T-helper 2 cell (primary cell): ENCODE results near the gene GZMB.
"Not testable (repeated sequence)": the region's sequence is repeated elsewhere in the genome, so short reads cannot be mapped to it uniquely, and the experiment has no call there.

Experiments
- DNase-seq, 5 experiments: peaks; one replicate each; pipeline versions ENCODE4 v3.0.0 to v3.0.0-alpha.2; 2012 to 2022

GZMB gene

DNA sequence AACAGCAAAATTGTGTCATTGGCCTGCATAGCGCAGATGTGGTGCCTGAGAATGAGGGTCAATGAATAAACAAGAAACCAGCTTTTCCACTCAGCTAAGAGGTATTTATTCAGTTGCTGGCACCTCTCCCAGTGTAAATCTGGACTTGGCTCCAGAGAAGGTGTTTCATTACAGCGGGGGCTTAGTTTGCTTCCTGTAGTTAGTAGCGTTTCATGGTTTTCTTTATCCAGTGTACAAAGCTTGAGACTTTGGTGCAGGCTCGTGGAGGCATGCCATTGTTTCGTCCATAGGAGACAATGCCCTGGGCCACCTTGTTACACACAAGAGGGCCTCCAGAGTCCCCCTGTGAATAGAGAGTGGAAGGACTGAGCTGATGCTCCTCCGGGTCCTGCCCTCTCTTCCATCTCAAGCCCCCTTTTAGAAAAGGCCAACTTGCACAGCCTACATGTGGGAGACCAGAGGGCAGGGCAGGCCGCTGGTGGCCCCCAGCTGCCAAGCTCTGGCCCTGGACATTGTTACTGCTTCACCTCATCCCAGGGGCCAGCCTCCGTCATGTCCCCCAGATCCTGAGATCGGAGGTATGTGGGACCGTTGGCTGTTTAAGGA lies 3.0 kb downstream of the GZMB start:
- DNase-seq, result no peak

DNA sequence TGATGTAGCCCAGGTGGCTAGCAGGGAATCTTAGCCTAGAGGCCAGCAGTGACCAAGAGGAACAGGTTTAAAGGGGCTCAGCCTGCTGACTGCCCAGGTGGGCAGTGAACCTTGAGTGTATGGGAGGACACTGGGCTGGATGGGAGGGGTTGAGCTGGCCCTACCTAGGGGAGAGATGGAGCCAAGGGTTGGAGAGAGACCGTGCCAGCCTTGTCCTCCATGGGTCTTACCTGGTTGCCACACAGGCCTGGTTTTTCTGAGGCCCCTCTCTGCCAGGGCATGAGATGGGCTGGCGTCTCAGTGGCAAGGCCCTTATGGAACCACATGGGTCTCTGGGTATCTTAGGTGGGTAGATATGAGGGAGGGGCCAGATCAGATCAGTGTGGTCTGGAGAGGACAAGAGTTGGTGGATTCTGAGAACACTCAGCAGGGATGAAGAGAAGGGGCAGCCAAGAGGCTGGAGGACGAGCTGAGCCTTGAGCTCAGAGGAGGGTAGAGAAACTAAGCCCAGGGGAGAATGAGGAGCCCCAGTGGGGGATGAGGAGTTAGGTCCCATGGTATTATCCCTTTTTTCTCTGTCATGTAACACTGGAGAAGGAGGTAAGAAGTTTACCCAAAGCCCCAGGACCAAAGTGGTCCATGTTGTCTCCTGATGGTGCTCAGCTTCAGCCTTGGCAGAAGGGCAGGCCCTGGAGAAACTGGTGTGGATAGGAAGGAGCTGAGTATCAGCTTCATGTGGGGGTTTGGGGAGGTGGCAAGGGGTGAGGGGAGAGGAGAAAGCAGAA lies 3.7 kb downstream of the GZMB start:
- no peak for DNase-seq

DNA sequence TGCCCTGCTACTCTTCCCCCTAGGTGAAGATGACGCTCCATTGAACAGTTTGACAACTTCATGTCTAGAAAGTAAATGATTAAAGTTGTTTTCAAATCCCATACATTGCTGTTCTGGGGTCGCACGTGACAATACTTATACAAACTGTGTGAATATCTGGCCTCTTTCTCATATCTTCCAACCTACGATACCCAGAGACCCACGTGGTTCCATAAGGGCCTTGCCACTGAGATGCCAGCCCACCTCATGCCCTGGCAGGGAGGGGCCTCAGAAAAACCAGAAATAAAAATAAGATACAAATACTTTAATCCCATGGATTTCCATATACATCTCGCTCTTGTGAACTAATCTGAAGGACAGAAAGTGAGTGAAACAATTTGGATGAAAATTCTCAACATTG lies 4.5 kb downstream of the GZMB start:
- DNase-seq, result no peak

DNA sequence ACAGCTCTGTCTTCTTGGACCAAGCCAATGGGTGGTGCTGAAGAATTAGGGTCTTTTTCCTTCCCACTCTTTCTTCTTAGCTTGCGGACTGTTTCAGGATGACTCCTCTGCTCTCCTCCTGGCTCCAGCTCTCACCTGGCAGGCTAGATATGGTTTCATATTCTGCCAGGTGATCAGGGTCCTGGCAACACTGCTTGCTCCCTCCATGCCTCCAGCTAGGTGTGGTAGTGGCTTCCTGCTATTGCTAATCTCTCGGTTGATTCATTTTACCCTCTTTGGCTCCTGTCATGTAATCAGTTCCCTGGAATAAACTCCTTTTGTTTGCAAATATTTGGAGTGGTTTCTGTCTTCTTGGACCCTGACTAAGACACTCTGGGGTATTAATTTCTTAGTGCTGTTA lies 20.2 kb downstream of the GZMB start:
- DNase-seq, result no peak

DNA sequence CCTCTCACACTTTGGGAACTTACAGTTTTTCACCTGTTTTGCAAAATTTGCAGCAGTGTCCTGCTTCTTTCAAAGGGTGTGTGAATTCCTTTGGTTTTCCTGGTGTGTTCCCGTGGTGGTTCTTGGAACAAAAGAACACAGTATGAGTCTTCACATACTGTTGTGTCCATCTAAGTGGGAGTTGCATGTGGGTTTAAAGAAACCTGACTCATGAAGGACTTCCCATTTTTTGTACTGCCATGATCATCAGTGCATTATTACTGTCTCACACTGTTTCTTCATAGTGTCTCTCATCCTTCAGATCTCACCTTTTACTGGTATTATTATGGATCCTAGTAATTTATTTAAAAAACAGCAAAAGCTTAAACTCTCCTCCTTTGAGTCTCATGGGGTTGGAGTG lies 20.7 kb downstream of the GZMB start:
- DNase-seq, result no peak

DNA sequence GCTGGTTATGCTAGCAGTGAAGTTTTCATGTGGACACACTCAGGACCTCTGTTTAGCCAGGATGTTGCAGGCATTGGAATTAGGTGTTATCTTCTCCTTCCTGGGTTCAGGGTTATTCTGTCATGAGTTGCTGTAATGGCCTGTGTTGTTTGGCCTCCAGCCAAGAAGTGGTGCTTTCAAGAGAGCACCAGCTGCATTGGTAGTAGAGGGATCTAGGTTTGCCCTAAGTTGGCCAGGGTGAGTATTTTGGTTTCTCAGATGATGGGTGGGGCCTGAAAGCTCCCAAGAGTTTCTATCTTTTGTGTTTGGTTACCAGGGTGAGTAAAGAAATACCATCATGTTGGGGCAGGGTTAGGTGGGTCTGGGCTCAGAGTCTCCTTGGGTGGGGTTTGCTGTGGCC lies 21.8 kb downstream of the GZMB start:
- DNase-seq, result no peak

DNA sequence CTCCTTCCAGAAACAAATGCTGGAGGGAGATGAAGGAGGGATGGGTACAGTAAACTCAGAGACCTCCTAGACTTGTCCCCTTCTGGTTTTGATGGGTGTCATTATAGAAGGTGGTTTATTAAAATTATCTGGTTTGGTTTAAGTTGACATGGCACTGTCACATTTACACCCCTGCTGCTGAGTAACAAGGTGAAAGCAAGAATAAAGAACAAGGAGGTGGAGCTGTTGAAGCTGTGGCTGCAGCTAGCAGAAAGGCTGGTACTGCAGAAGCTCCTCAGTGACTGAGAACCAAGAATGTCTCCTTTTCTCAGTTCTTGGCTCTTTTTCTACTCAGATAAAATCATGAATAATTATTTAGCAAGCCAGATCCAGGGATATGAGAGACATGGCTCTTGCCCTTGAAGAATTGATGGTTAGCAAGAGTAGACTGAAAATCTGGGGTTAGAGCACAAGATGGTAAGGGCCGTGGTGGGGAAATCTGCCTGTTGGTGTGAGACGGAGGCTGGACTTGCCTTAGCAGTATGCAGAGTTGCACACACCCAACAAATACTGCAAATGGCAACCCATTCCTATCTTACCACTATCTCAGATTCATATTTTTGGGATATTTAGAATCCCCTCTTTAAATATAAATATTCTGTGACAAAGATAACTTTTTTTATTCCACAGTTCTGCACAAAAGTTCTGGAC lies 24.2 kb downstream of the GZMB start, which contains the start of gene GZMH:
Gene GZMH (minus strand): TSS at position 31 of the 690 bp plus-strand sequence. CDS start 72 bp downstream, outside the sequence.
- peak in 2 of 5 experiments; percentile 24 to 73 for DNase-seq

DNA sequence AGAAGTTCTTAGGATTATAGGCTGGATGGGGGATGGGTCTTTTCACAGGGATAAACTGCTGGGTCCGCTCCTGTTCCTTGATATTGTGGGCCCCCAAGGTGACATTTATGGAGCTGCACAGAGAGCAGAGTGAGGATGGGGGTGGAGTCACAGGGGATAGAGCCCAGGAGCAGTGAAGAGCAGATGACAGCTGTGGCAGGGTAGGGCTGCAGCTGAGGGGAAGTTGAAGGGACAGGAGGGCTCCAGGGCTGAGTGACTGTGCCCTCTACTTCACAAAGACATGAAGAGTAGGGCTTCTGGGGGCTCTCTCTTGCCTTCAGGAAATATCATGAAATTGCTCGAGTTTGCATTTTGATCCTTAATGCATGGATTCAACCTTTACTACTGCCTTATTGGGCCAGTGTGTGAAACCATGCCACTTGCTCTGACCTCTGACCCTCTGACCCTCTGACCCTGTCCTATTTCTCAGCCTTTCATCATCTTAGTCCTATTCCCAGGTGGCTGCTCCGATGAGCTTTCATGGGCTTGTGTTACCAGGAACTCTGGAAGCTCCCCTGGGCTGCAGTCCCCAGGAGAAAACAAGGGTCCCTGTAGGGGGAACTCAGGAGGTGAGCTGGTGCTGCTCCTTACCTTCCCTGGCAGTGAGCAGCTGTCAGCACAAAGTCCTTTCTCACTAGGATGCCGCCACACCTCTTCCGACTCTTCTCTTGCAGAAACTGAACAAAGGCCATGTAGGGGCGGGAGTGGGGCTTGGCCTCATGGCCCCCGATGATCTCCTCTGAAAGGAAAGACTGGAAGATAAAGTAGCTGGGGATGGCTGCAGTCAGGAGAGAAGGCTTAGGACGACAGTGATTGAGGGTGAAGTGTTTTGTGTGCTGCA lies 26.1 kb downstream of the GZMB start:
- peak in 1 of 5 experiments; percentile 35 for DNase-seq

DNA sequence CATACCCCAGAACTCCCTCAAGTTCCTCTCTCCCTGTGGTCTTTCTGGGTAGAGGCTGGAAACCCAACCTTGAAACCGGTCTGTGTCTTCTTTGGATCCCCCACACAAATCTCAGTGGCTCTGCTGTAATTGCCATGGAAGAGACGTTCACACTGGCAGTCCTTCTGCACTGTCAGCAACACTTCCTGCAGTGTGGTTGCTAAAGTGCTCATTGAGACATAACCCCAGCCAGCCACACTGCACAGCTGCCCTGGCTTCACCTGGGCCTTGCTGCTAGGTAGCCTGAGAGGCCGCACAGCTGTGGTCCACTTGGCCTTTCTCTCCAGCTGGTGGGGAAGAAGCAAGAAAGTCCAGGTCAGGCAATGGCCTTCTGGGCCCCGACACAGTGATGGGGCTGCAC lies 26.9 kb downstream of the GZMB start:
- DNase-seq, result peak in 1 of 5 experiments; percentile 66

DNA sequence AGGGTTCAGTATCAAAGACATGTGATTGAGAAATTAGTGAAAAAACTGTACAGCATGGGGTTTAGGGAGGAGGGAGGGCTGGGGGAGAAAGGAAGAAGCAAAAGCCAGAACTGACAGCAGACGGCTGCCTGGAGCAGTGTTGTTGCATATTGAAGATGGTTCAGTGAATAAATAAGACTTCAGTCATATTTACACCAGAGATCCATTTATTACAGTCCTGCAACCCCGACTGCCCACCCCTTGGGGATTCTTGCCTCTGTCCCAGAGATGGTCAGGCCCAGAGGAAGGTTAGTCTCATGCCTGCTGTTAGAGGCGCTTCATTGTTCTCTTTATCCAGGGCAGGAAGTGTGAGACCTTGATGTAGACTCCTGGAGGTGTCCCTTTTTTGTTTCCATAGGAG lies 27.7 kb downstream of the GZMB start:
- DNase-seq, result no peak

DNA sequence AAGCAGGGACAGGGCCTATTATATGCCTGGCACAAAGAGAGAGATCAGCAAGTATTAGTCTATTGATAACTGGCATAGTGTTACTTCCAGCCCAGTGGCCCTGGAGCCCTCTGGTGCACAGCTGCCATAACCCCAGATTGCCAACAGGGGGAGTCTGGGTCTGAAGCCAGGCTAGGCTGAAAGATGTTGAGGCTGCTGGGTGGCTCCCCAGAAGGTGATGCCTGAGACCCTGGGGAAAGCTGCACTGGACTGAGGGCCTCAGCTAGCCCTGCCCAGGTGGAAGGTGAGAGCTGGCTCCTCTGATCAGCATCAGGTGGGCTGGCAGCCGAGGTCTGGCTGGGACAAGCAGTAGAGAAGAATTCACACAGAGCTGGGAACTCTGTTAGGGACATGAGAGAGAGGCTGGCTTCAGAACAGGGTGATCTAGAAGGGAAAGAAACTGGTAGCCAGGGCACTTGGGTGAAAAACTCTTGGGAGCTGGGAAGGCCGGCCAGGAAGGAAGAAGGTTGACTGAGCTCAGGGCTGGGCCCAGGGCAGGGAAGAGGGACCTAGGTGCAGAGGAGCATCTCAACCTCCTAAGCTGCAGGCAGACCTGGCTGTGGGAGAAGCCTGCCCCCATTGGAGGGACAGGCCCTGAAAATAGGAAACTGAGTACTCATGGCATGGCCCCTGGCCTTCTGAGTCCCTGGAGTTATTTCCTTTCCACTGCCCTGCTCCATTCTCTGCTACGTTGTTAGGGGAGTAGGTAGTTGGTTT lies 28.4 kb downstream of the GZMB start:
- peak in 4 of 5 experiments; percentile 23 to 77 (median 41) for DNase-seq

DNA sequence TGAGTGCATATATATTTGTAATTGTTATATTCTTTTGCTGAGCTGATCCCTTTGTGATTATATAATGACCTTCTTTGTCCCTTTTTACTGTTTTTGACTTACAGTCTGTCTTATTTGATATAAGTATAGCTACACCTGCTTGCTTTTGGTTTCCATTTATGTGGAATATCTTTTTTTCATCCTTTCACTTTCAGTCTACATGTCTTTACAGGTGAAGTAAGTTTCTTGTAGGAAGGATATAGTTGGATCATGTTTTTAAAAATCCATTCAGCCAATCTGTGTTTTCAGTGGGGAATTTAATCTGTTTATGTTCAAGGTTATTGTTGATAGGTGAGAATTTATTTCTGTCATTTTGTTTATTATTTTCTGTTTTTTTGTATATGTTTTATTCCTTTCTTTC lies 36.6 kb downstream of the GZMB start:
- no peak for DNase-seq

DNA sequence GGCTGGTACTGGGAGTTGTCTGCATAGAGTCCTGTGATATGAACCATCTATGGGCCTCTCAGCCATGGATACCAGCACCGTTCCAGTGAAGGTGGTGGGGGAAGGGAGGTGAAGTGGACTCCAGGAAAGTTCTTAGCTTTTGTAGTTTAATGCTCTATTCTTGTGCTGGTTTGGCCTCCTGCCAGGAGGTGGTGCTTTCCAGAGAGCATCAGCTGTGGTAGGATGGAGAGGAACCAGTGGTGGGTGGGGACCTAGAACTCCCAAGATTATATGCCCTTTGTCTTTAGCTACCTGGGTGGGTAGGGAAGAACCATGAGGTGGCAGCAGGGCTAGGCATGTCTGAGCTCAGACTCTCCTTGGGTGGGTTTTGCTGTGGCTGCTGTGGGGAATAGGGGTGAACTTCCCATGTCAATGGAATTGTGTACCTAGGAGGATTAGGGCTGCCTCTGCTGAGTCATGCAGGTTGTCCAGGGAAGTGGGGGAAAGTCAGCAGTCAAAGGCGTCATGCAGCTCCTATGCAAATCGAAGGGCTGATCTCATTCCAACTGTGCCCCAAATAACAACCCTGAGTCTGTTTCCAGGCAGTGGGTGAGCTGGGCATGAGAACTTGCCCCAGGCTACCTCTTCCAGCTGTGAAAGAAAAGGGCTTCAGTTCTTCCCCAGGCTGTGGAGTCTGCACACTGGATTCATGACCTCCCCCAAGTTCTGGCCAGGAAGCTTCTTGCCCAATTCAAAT lies 38.7 kb downstream of the GZMB start:
- DNase-seq, result no peak

DNA sequence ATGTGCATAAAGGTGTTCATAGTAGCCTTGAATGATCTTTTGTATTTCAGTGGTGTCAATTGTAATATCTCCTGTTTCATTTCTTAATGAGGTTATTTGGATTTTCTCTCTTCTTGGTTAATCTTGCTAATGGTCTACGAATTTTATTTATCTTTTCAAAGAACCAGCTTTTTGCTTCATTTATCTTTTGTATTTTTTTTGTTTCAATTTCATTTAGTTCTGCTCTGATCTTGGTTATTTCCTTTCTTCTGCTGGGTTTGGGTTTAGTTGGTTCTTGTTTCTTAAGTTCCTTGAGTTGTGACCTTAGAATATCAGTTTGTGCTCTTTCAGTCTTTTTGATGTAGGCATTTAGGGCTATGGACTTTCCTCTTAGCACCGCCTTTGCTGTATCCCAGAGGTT lies 43.0 kb downstream of the GZMB start:
- DNase-seq, result not testable (repeated sequence)

DNA sequence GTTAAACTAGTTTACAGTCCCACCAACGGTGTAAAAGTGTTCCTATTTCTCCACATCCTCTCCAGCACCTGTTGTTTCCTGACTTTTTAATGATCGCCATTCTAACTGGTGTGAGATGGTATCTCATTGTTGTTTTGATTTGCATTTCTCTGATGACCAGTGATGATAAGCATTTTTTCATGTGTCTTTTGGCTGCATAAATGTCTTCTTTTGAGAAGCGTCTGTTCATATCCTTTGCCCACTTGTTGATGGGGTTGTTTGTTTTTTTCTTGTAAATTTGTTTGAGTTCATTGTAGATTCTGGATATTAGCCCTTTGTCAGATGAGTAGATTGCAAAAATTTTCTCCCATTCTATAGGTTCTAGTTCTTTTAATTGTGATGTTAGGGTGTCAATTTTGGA lies 49.6 kb downstream of the GZMB start:
- DNase-seq, result not testable (repeated sequence)
